DOHH2 (cell line): ENCODE results near the gene RFC5.

Source experiments
- H3F3A ChIP-seq: fragments of 200-600 bp; sonication (generic), shearing (Covaris generic); 2 replicates; pipeline ENCODE4 v1.6.0; 2016; ENCODE audit warnings: antibody characterized with exemption, mild to moderate bottlenecking; ENCODE audit not compliant: control insufficient read depth, insufficient read depth
- H3K27ac ChIP-seq: fragments of 200-600 bp; sonication (generic); 2 replicates; pipeline ENCODE4 v1.5.1; 2014; ENCODE audit warnings: low read depth, mild to moderate bottlenecking, low read length, moderate library complexity
- H3K27me3 ChIP-seq: fragments of 200-600 bp; sonication (generic); 2 replicates; pipeline ENCODE4 v1.6.1; 2014; ENCODE audit warnings: mild to moderate bottlenecking, low read length, mixed read lengths; ENCODE audit not compliant: control insufficient read depth
- H3K36me3 ChIP-seq: fragments of 200-600 bp; sonication (generic); 2 replicates; pipeline ENCODE4 v1.6.1; 2014; ENCODE audit warnings: mild to moderate bottlenecking, low read length, moderate library complexity, mixed read lengths; ENCODE audit not compliant: control insufficient read depth
- H3K4me1 ChIP-seq: fragments of 200-600 bp; sonication (generic); 2 replicates; pipeline ENCODE4 v1.6.1; 2014; ENCODE audit warnings: mild to moderate bottlenecking, low read length, mixed read lengths; ENCODE audit not compliant: control insufficient read depth
- H3K4me2 ChIP-seq: fragments of 200-600 bp; sonication (generic); 2 replicates; pipeline ENCODE4 v1.6.0; 2014; ENCODE audit warnings: mild to moderate bottlenecking, low read length, moderate library complexity
- H3K4me3 ChIP-seq: fragments of 200-600 bp; sonication (generic); 2 replicates; pipeline ENCODE4 v1.5.1; 2014; ENCODE audit warnings: mild to moderate bottlenecking, low read length, mixed read lengths
- H3K79me2 ChIP-seq: fragments of 200-600 bp; sonication (generic); 2 replicates; pipeline ENCODE4 v1.6.1; 2014; ENCODE audit warnings: mild to moderate bottlenecking, low read length, mixed read lengths; ENCODE audit not compliant: control insufficient read depth
- H3K9me2 ChIP-seq: fragments of 200-600 bp; sonication (generic); replicated peaks from 2 replicates; pipeline ENCODE4 v1.6.1; 2014; ENCODE audit warnings: mild to moderate bottlenecking, low read length, mixed read lengths; ENCODE audit not compliant: control insufficient read depth
- H3K9me3 ChIP-seq: fragments of 200-600 bp; sonication (generic); 2 replicates; pipeline ENCODE4 v1.6.1; 2014; ENCODE audit warnings: antibody characterized with exemption, low read length, mixed read lengths; ENCODE audit not compliant: control insufficient read depth, insufficient read depth
- H4K20me1 ChIP-seq: fragments of 200-600 bp; sonication (generic); 2 replicates; pipeline ENCODE4 v1.6.0; 2014; ENCODE audit warnings: low read depth, mild to moderate bottlenecking, antibody characterized with exemption, low read length, moderate library complexity; ENCODE audit not compliant: control insufficient read depth, insufficient read depth
- EZH2phosphoT487 ChIP-seq: fragments of 200-600 bp; sonication (generic); IDR thresholded peaks from 2 replicates; pipeline ENCODE4 v1.6.1; 2017; ENCODE audit warnings: borderline replicate concordance, mild to moderate bottlenecking, antibody characterized with exemption, low read length, moderate library complexity, mixed read lengths
- TF ChIP-seq, protein P1 (sequence below): fragments of 200-600 bp; sonication (generic); IDR thresholded peaks from one replicate; pipeline ENCODE4 v1.5.1; 2014; ENCODE audit warnings: antibody characterized with exemption, mild to moderate bottlenecking, low read depth, low read length; ENCODE audit not compliant: poor library complexity, severe bottlenecking

The RFC5 gene

DNA sequence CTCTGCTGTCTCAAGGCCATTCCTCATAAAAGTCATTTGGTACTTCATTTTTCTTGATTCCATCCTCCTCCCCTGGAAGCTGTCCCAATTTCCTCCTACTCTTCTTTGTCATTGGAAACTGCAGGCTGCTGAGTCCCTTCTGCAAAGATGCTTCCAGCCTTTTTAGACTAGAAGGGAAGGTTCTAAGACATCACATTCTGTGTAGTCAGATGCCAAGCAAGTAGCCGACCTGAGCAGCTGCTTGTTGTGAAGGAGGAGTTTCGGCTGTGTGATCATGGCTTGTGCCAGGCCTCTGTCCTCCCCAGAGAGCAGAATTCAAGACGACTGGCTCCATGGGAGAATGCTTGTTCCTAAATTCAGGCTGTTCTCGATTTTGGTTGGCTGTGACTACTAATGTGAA lies 8.7 kb downstream of the RFC5 start:
- H3K4me3 ChIP-seq, result no peak overlapping the region
- no peaks in the 10 kb centered on the region for H3F3A ChIP-seq
- no peaks in the 10 kb centered on the region for H3K9me3 ChIP-seq
- H4K20me1 ChIP-seq, result no peaks in the 10 kb centered on the region
- no peak overlapping the region for H3K27ac ChIP-seq
- TF ChIP-seq, protein P1, sequence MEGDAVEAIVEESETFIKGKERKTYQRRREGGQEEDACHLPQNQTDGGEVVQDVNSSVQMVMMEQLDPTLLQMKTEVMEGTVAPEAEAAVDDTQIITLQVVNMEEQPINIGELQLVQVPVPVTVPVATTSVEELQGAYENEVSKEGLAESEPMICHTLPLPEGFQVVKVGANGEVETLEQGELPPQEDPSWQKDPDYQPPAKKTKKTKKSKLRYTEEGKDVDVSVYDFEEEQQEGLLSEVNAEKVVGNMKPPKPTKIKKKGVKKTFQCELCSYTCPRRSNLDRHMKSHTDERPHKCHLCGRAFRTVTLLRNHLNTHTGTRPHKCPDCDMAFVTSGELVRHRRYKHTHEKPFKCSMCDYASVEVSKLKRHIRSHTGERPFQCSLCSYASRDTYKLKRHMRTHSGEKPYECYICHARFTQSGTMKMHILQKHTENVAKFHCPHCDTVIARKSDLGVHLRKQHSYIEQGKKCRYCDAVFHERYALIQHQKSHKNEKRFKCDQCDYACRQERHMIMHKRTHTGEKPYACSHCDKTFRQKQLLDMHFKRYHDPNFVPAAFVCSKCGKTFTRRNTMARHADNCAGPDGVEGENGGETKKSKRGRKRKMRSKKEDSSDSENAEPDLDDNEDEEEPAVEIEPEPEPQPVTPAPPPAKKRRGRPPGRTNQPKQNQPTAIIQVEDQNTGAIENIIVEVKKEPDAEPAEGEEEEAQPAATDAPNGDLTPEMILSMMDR, result no peak
- TF ChIP-seq EZH2phosphoT487, result no peak
- H3K4me1 ChIP-seq, result no peaks in the 10 kb centered on the region
- no peaks in the 10 kb centered on the region for H3K79me2 ChIP-seq
- no peaks in the 10 kb centered on the region for H3K27me3 ChIP-seq
- H3K36me3 ChIP-seq, result peaks cover 85% of the 10 kb centered on the region
- no peaks in the 10 kb centered on the region for H3K9me2 ChIP-seq
- H3K4me2 ChIP-seq, result no peak overlapping the region

DNA sequence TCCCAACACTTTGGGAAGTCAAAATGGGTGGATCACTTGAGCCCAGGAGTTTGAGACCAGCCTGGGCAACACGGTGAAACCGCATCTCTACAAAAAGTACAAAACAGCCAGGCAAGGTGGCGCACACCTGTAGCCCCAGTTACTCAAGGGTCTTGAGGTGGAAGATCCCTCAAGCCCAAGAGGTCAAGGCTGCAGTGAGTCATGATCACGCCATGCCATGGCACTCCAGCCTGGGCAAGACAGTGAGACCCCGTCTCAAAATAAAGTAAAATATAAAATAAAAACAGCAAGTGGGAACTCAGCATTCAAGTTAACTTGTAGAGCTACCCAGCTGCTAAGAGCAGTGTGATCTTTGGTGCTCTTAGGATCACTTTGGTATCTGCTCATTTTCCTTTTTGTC lies 12.7 kb downstream of the RFC5 start:
- H3K4me1 ChIP-seq, result no peaks in the 10 kb centered on the region; the same call in 1 of the 2 replicates
- peaks cover 86% of the 10 kb centered on the region for H3K36me3 ChIP-seq
- no peaks in the 10 kb centered on the region for H3K9me2 ChIP-seq
- no peak overlapping the region for H3K27ac ChIP-seq
- peaks cover 5% of the 10 kb centered on the region; the same call in 1 of the 2 replicates for H3F3A ChIP-seq
- H3K9me3 ChIP-seq, result no peaks in the 10 kb centered on the region
- H3K4me2 ChIP-seq, result no peak overlapping the region
- no peaks in the 10 kb centered on the region for H3K79me2 ChIP-seq
- H4K20me1 ChIP-seq, result no peaks in the 10 kb centered on the region
- H3K4me3 ChIP-seq, result no peak overlapping the region
- no peak for TF ChIP-seq EZH2phosphoT487
- TF ChIP-seq, protein P1, result no peak
- no peaks in the 10 kb centered on the region for H3K27me3 ChIP-seq

DNA sequence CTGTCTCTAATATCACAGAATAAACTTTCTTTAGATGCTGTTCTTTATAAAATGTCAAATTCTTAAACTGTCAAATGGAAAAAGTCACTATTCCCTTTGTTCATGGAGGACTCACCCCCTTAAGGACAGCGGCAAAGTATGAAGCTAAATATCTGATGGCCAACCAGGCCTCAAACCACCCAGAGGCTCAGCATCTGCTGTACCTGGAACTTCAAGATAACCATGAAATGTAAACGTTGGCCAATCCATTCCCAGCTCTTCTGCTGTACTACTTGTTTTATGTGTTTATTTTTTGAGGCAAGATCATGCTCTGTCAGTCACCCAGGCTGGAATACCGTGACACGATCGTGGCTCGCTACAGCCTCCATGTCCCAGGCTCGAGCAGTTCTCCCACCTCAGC lies 15.7 kb downstream of the RFC5 start:
- no peak overlapping the region for H3K27ac ChIP-seq
- no peaks in the 10 kb centered on the region for H3K79me2 ChIP-seq
- H3K9me3 ChIP-seq, result no peaks in the 10 kb centered on the region
- H3K4me2 ChIP-seq, result no peak overlapping the region
- H3K36me3 ChIP-seq, result peaks cover 66% of the 10 kb centered on the region
- H3K27me3 ChIP-seq, result no peaks in the 10 kb centered on the region
- peaks cover 5% of the 10 kb centered on the region; the same call in 1 of the 2 replicates for H3F3A ChIP-seq
- H4K20me1 ChIP-seq, result peaks cover 6% of the 10 kb centered on the region; the same call in 1 of the 2 replicates
- peaks cover 16% of the 10 kb centered on the region for H3K4me1 ChIP-seq
- H3K9me2 ChIP-seq, result no peaks in the 10 kb centered on the region
- no peak overlapping the region for H3K4me3 ChIP-seq
- TF ChIP-seq, protein P1, result no peak
